Activated CD8-positive, alpha-beta T cell treated with anti-CD3 and anti-CD28 coated beads for 36 hours (primary cell): Measurements from ENCODE around the gene TRMT6. TPM values are rescaled to one million over a fixed set of nuclear protein-coding genes. Genes with fewer than 3 reads are reported as not detected.

Source experiments
- ATAC-seq: fragments of 200-7000 bp; cut with Tn5 transposase; one replicate; pipeline ENCODE4 v1.10.0; 2021; ENCODE audit warnings: mild to moderate bottlenecking, moderate library complexity
- CTCF ChIA-PET: fragments of 350-600 bp; sonication (Branson Sonifier 250); formaldehyde crosslinking; loops from one replicate; lab custom pipeline; 2021; ENCODE audit warnings: antibody characterized with exemption; lab: Charles Lee
- POLR2A ChIA-PET: fragments of 350-600 bp; sonication (Branson Sonifier 250); formaldehyde crosslinking; loops from one replicate; lab custom pipeline; 2021; ENCODE audit warnings: antibody characterized with exemption; lab: Charles Lee
- DNase-seq: peaks from one replicate; pipeline ENCODE4 v3.0.0-alpha.2; 2020
- H3K27ac Mint-ChIP-seq: one replicate; pipeline ENCODE4 v1.8.0; 2021; ENCODE audit warnings: mild to moderate bottlenecking, mixed read lengths
- H3K27me3 Mint-ChIP-seq: one replicate; pipeline ENCODE4 v1.8.0; 2021; ENCODE audit warnings: mixed read lengths
- H3K36me3 Mint-ChIP-seq: one replicate; pipeline ENCODE4 v1.8.0; 2021; ENCODE audit warnings: low read depth, mixed read lengths
- H3K4me1 Mint-ChIP-seq: one replicate; pipeline ENCODE4 v1.8.0; 2021; ENCODE audit warnings: low read depth, mixed read lengths
- H3K4me3 Mint-ChIP-seq: one replicate; pipeline ENCODE4 v1.8.0; 2021; ENCODE audit warnings: mild to moderate bottlenecking, moderate library complexity, mixed read lengths
- H3K9me3 Mint-ChIP-seq: one replicate; pipeline ENCODE4 v1.8.0; 2021; ENCODE audit warnings: mixed read lengths
- intact Hi-C: fragments of 100-400 bp; cut with micrococcal nuclease; formaldehyde crosslinking; loops from one replicate; pipeline ENCODE4 v1.10.0; 2022
- total RNA-seq, 2 experiments: library from RNA; stranded (reverse); gene quantifications; one replicate each; pipeline ENCODE4 v1.2.3, GENCODE V29; 2021
- TF ChIP-seq, protein P1 (sequence below): fragments of 200-600 bp; IDR thresholded peaks from one replicate; pipeline ENCODE4 v1.8.0; 2022; ENCODE audit warnings: antibody characterized with exemption, mild to moderate bottlenecking

The TRMT6 gene
- total RNA-seq, 2 experiments from 2014 or later = 15.9 to 16.7 TPM

DNA sequence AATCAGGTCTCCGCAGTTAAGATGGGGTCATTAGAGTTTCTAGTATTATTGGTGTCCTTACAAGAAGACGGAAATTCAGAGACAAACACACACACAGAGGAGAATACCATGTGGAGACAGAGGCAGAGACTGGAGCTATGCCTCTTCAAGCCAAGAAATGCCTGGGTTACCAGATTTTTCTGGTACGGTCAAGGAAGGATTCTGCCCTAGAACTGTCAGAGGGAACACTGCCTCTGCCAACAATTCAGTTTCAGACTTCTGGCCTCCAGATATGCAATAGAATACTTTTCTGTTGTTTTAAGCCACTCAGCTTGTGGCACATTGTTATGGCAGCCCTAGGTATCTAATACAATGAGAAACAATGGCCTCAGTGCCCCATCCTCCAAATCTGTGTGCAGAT, 18.9 kb downstream of the TRMT6 start:
- intact Hi-C loops = no loop called here
- Mint-ChIP-seq H3K27me3 (peaks cover 6% of the 10 kb centered on the region), H3K27ac (no peak overlapping the region), H3K4me3 (no peak overlapping the region), H3K36me3 (no peaks in the 10 kb centered on the region), H3K9me3 (no peaks in the 10 kb centered on the region), H3K4me1 (peaks cover 8% of the 10 kb centered on the region)
- CTCF ChIA-PET = no interaction called here
- ATAC-seq (no peak), DNase-seq (no peak)
- POLR2A ChIA-PET = no interaction called here
- TF ChIP-seq, protein P1, sequence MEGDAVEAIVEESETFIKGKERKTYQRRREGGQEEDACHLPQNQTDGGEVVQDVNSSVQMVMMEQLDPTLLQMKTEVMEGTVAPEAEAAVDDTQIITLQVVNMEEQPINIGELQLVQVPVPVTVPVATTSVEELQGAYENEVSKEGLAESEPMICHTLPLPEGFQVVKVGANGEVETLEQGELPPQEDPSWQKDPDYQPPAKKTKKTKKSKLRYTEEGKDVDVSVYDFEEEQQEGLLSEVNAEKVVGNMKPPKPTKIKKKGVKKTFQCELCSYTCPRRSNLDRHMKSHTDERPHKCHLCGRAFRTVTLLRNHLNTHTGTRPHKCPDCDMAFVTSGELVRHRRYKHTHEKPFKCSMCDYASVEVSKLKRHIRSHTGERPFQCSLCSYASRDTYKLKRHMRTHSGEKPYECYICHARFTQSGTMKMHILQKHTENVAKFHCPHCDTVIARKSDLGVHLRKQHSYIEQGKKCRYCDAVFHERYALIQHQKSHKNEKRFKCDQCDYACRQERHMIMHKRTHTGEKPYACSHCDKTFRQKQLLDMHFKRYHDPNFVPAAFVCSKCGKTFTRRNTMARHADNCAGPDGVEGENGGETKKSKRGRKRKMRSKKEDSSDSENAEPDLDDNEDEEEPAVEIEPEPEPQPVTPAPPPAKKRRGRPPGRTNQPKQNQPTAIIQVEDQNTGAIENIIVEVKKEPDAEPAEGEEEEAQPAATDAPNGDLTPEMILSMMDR = no peak

DNA sequence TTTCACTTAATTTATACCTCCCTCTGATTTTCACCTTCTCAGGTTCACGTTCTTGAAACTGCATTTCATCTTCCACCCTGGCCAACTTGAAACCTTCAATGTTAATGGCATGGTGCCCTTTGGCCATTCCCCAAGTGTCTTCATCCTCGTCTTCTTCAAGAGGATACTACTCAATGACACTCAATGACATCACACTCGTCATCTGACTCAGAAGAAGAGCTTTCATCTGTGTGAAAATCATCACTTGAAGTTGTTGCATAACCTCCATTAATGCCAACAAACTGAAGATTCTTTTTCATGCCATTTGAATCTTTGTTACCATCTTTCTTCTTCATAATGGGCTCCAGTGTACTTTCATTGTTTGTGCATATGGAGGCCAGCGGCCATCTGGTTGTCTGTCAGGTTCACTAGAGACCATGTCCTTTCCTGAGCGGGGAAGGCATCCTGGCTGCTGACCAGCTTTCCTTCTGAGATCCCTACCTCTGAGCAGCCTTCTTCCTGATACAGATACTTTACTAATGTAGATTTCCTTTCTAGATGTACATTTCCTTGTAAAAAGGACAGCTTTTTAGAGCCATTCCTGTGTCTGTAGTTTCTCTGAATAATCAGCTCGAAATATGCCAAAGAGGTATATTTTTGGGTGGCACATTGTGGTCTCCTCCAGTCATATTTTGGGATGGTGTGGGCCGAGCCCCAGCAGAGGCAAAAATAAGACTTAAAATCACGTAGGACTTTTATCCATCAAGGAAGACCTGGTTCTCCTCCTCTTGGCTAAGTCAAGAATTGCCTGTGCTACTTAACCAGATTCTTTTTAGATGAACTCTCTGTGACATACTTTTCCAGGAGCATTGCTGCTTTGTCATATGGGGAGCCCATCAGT, 21.3 kb downstream of the TRMT6 start:
- no peaks in the 10 kb centered on the region for H3K9me3 Mint-ChIP-seq
- H3K27me3 Mint-ChIP-seq = peaks cover 6% of the 10 kb centered on the region
- intact Hi-C loops = no loop called here
- TF ChIP-seq, protein P1 = no peak
- no peak overlapping the region for H3K27ac Mint-ChIP-seq
- POLR2A ChIA-PET = no interaction called here
- no peaks in the 10 kb centered on the region for H3K4me1 Mint-ChIP-seq
- no peak overlapping the region for H3K4me3 Mint-ChIP-seq
- ATAC-seq (no peak), DNase-seq (no peak)
- no peaks in the 10 kb centered on the region for H3K36me3 Mint-ChIP-seq
- CTCF ChIA-PET = interaction anchor here (0.9 to 1.8 kb wide), 3 partner anchors 10 to 400 kb away, joined by 3 to 8 read pairs (median 3); no protein-coding TSS in a partner anchor

DNA sequence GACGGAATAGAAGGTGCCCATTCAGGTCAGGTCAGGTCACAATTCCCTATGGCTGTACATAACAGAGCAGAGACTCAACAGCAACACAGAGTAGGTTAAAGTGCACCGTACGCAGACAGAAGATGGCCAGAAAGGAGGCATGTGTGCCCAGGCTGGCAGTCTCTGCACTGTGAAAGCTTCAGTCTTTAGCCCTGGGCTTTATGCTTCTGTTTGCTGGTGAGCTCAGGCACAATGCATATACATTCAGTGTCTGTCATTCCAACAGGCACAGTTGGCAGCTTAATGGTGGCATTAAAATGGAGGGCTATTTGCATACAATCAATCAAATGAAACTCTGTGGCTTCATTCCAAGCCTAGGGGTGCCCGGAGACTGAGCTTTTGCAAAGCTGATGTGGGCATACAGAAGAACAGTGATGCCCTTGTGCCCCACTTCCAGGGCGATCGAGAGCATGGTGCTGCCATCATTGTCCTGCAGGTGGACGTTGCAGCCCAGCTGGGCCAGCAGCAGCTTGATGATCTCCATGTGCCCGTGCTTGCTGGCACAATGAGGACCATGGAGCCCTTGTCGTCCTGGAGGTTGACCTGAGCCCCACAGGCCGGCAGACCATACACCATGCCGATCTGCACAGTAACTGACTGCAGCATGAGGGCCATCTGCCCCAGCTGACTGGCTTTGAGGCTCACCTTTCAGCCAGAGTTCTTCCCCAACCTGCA, 22.4 kb downstream of the TRMT6 start:
- intact Hi-C loops = no loop called here
- DNase-seq (no peak), ATAC-seq (no peak)
- no peaks in the 10 kb centered on the region for H3K9me3 Mint-ChIP-seq
- TF ChIP-seq, protein P1 = no peak
- H3K4me3 Mint-ChIP-seq = no peak overlapping the region
- H3K36me3 Mint-ChIP-seq = no peaks in the 10 kb centered on the region
- POLR2A ChIA-PET = no interaction called here
- peaks cover 12% of the 10 kb centered on the region for H3K27me3 Mint-ChIP-seq
- H3K4me1 Mint-ChIP-seq = no peaks in the 10 kb centered on the region
- no peak overlapping the region for H3K27ac Mint-ChIP-seq
- CTCF ChIA-PET = interaction anchor here (1.2 to 1.8 kb wide), 2 partner anchors 399 to 480 kb away, joined by 4 to 8 read pairs; no protein-coding TSS in a partner anchor

DNA sequence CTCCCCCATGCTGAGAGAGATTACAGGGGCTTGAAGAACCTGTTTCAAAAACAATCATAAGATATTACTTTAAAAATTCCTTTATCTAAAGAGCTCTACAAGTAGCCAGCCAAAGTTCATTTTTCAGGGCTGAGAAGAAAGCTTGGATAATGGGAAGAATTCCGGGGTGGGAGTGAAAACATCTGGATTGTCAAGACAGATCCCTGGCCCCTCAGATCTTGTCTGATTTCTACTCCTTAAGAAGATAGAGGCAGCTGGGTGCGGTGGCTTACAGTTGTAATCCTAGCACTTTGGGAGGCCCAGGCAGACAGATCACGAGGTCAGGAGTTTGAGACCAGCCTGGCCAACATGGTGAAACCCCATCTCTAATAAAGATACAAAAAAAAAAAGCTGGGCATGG, 24.8 kb downstream of the TRMT6 start:
- no peak for ATAC-seq
- Mint-ChIP-seq H3K36me3 (no peaks in the 10 kb centered on the region), H3K4me3 (no peak overlapping the region), H3K4me1 (peaks cover under 1% of the 10 kb centered on the region), H3K27ac (no peak overlapping the region), H3K9me3 (no peaks in the 10 kb centered on the region), H3K27me3 (peaks cover 14% of the 10 kb centered on the region)
- DNase-seq = no peak
- intact Hi-C loops = no loop called here
- ChIA-PET POLR2A (no interaction called here), CTCF (no interaction called here)
- TF ChIP-seq, protein P1 = no peak
